HCT116 (cell line): Measurements from ENCODE around the gene TNPO2. TPM values are rescaled to one million over a fixed set of nuclear protein-coding genes. Genes with fewer than 3 reads are reported as not detected.

ENCODE experiments used
- ATAC-seq: fragments of 200-7000 bp; cut with Tn5 transposase; 2 replicates; pipeline ENCODE4 v1.9.1; 2020; ENCODE audit warnings: mild to moderate bottlenecking, moderate library complexity
- BruUV-seq: library from RNA; stranded (reverse); fragments of 400-500 nt; replicated peaks from 2 replicates; lab custom pipeline; 2021; lab: Mats Ljungman, UMichigan
- CTCF ChIA-PET: fragments of 300-600 bp; sonication (Branson Sonifier 250); formaldehyde crosslinking; loops from one replicate; lab custom pipeline; 2021; ENCODE audit warnings: antibody characterized with exemption; lab: Charles Lee
- POLR2A ChIA-PET: fragments of 300-600, 350-600 bp; sonication (Branson Sonifier 250); formaldehyde crosslinking; loops from one replicate; lab custom pipeline; 2021; ENCODE audit warnings: antibody characterized with exemption; lab: Charles Lee
- RAD21 ChIA-PET, 2 experiments: fragments of 300-600 bp; sonication (Branson Sonifier 250); formaldehyde crosslinking; loops; one replicate each; lab custom pipeline; 2023; ENCODE audit warnings: low total read pairs in 2 of 2; ENCODE audit not compliant: uncharacterized antibody in 2 of 2, unreplicated experiment in 2 of 2, low non-redundant PET in 1 of 2; lab: Charles Lee
- DNase-seq: peaks from one replicate; pipeline ENCODE4 v3.0.0-alpha.2; 2010; ENCODE audit warnings: low read depth, low spot score
- H2AFZ ChIP-seq: fragments of 200-600 bp; shearing (Covaris generic), sonication (generic); 2 replicates; pipeline ENCODE4 v1.6.1; 2017; ENCODE audit warnings: low read depth, mixed run types, mixed read lengths, antibody characterized with exemption, low read length; ENCODE audit not compliant: poor library complexity, severe bottlenecking
- H3K27ac ChIP-seq: 2 replicates; pipeline ENCODE4 v1.5.1; 2012; ENCODE audit warnings: low read depth, low read length
- H3K27me3 ChIP-seq: fragments of 200-600 bp; sonication (generic); 2 replicates; pipeline ENCODE4 v1.6.1; 2016; ENCODE audit warnings: mixed run types, low read length, mixed read lengths; ENCODE audit not compliant: insufficient read depth
- H3K36me3 ChIP-seq, 2 experiments: fragments of 200-500 bp in 1 of 2; fragments of 200-600 bp in 1 of 2; sonication (Bioruptor generic) in 1 of 2; sonication (generic) in 1 of 2; 2 replicates each; pipeline versions ENCODE4 v1.5.1 to v1.6.1; 2014 to 2016; ENCODE audit warnings: low read length in 2 of 2, inconsistent platforms in 1 of 2, mixed read lengths in 1 of 2, mixed run types in 1 of 2; ENCODE audit not compliant: insufficient read depth in 2 of 2, control insufficient read depth in 1 of 2
- H3K4me1 ChIP-seq, 2 experiments: fragments of 200-600 bp in 1 of 2; sonication (generic) in 1 of 2; 2 replicates each; pipeline versions ENCODE4 v1.5.1 to v1.6.1; 2012 to 2017; ENCODE audit warnings: low read length in 2 of 2, inconsistent platforms in 1 of 2, mild to moderate bottlenecking in 1 of 2, mixed read lengths in 1 of 2, mixed run types in 1 of 2, moderate library complexity in 1 of 2; ENCODE audit not compliant: insufficient read depth in 2 of 2, control insufficient read depth in 1 of 2
- H3K4me2 ChIP-seq: fragments of 200-600 bp; sonication (generic); 2 replicates; pipeline ENCODE4 v1.6.1; 2017; ENCODE audit warnings: mixed run types, low read length, mixed read lengths
- H3K4me3 ChIP-seq, 2 experiments: fragments of 200-600 bp in 1 of 2; sonication (generic) in 1 of 2; replicated peaks in 1 of 2; 2 replicates each; pipeline ENCODE4 v1.5.1; 2011 to 2016; ENCODE audit warnings: low read length in 2 of 2, control low read depth in 1 of 2, low read depth in 1 of 2, mild to moderate bottlenecking in 1 of 2, mixed read lengths in 1 of 2, mixed run types in 1 of 2
- H3K79me2 ChIP-seq: fragments of 200-600 bp; sonication (generic); 2 replicates; pipeline ENCODE4 v1.6.1; 2017; ENCODE audit warnings: mild to moderate bottlenecking, mixed run types, low read length, moderate library complexity, mixed read lengths; ENCODE audit not compliant: insufficient read depth
- H3K9ac ChIP-seq: fragments of 200-600 bp; sonication (generic); 2 replicates; pipeline ENCODE4 v1.6.1; 2016; ENCODE audit warnings: low read length, mixed read lengths
- H3K9me2 ChIP-seq: fragments of 200-600 bp; sonication (generic), shearing (Covaris generic); 2 replicates; pipeline ENCODE4 v1.6.1; 2017; ENCODE audit warnings: mixed run types, mild to moderate bottlenecking, moderate library complexity; ENCODE audit not compliant: insufficient read depth
- H3K9me3 ChIP-seq, 2 experiments: fragments of 200-500 bp in 1 of 2; fragments of 200-600 bp in 1 of 2; sonication (Bioruptor generic) in 1 of 2; sonication (generic) in 1 of 2; 2 replicates each; pipeline ENCODE4 v1.6.1; 2014 to 2017; ENCODE audit warnings: low read length in 2 of 2, mixed read lengths in 2 of 2, inconsistent platforms in 1 of 2, low read depth in 1 of 2, mild to moderate bottlenecking in 1 of 2, mixed run types in 1 of 2, moderate library complexity in 1 of 2; ENCODE audit not compliant: control insufficient read depth in 1 of 2, insufficient read depth in 1 of 2
- H4K20me1 ChIP-seq: fragments of 200-600 bp; sonication (generic), shearing (Covaris generic); 2 replicates; pipeline ENCODE4 v1.6.1; 2017; ENCODE audit warnings: mixed run types, mild to moderate bottlenecking, moderate library complexity; ENCODE audit not compliant: insufficient read depth
- ATF3 ChIP-seq: IDR thresholded peaks from 2 replicates; pipeline ENCODE4 v1.6.1; 2012
- CTCF ChIP-seq, 3 experiments: fragments of 200-600 bp in 1 of 3; sonication (generic) in 1 of 3; IDR thresholded peaks in 2 of 3; conservative IDR thresholded peaks in 1 of 3; 2 replicates each; pipeline ENCODE4 v1.5.1; 2012 to 2017; ENCODE audit warnings: low read depth in 2 of 3, low read length in 2 of 3, antibody characterized with exemption in 1 of 3, borderline replicate concordance in 1 of 3, control low read depth in 1 of 3, mild to moderate bottlenecking in 1 of 3, mixed read lengths in 1 of 3, mixed run types in 1 of 3, moderate library complexity in 1 of 3; ENCODE audit not compliant: insufficient read depth in 1 of 3
- EZH2 ChIP-seq: fragments of 200-600 bp; sonication (generic); IDR thresholded peaks from 2 replicates; pipeline ENCODE4 v1.6.1; 2017; ENCODE audit warnings: antibody characterized with exemption, mixed run types
- SP1 ChIP-seq: IDR thresholded peaks from 2 replicates; pipeline ENCODE4 v1.6.1; 2012; ENCODE audit warnings: low read depth
- SRF ChIP-seq: IDR thresholded peaks from 2 replicates; pipeline ENCODE4 v1.6.1; 2012; ENCODE audit warnings: low read depth
- ZFX ChIP-seq: fragments of 450-650 bp; IDR thresholded peaks from 2 replicates; pipeline ENCODE4 v1.6.1; 2017
- intact Hi-C: fragments of 100-400 bp; cut with micrococcal nuclease; formaldehyde crosslinking; loops from 2 replicates; pipeline ENCODE4 v1.10.0; 2022
- total RNA-seq: library from RNA; stranded (reverse); gene quantifications from one replicate; pipeline ENCODE4 v1.2.1, GENCODE V29; 2021; ENCODE audit not compliant: unreplicated experiment

TNPO2 gene
- total RNA-seq, 1 experiment from 2014 or later, result 81.8 TPM

GRCh38 chr19:12670159-12670928 is 53.4 kb downstream of the TNPO2 start:
- POLR2A ChIA-PET, result no interaction called here
- TF ChIP-seq ZFX (no peak), SP1 (no peak), SRF (no peak), EZH2 (no peak), ATF3 (no peak), CTCF (IDR thresholded peaks at IDR 0.05 in 2 of 3, conservative IDR thresholded peaks at IDR 0.05 in 1 of 3; ENCODE audit: borderline replicate concordance in 1 of 3, insufficient read depth in 1 of 3, low read depth in 2 of 3, low read length in 2 of 3) (no peak)
- no peak for DNase-seq
- peak overlapping the region; percentile 95 to 98 for H3K4me3 ChIP-seq
- intact Hi-C loops, result no loop called here
- peaks cover 7 to 22% of the 10 kb centered on the region in 2 experiments; a peak in 3 of 4 replicates for H3K36me3 ChIP-seq
- H3K4me1 ChIP-seq, result peaks cover 19 to 35% of the 10 kb centered on the region in 2 experiments
- no peaks in the 10 kb centered on the region for H3K9me3 ChIP-seq
- H3K9ac ChIP-seq, result peak overlapping the region; percentile 90
- H3K9me2 ChIP-seq, result no peaks in the 10 kb centered on the region
- H3K27me3 ChIP-seq, result no peaks in the 10 kb centered on the region
- peak overlapping the region; percentile 92 for H3K4me2 ChIP-seq
- CTCF ChIA-PET, result no interaction called here
- no peaks in the 10 kb centered on the region for H4K20me1 ChIP-seq
- BruUV-seq, result no TSS peak
- H2AFZ ChIP-seq, result no peak overlapping the region
- ATAC-seq, result no peak
- RAD21 ChIA-PET, result no interaction called here
- peaks cover 30% of the 10 kb centered on the region; the same call in 1 of the 2 replicates for H3K79me2 ChIP-seq
- H3K27ac ChIP-seq, result peak overlapping the region; percentile 88
